GM12872 (cell line): ENCODE data around the gene PVALEF.

Source experiments
- CTCF ChIP-seq: IDR thresholded peaks from 3 replicates; pipeline ENCODE4 v1.5.1; 2011; ENCODE audit warnings: low read depth, mild to moderate bottlenecking, low read length, moderate library complexity; ENCODE audit not compliant: insufficient read depth

The PVALEF gene

GRCh38 chr17:81159611-81160265 is 5.6 kb upstream of the PVALEF start:
- TF ChIP-seq CTCF = no peak

- TF ChIP-seq CTCF = no peak
Measured at GRCh38 chr17:81160306-81160705, 5.0 kb upstream of the PVALEF start.

GRCh38 chr17:81160747-81161453 is 4.4 kb upstream of the PVALEF start:
- TF ChIP-seq CTCF = no peak

- TF ChIP-seq CTCF = no peak
Measured at GRCh38 chr17:81161536-81161935, 3.8 kb upstream of the PVALEF start.

- no peak for TF ChIP-seq CTCF
Measured at GRCh38 chr17:81161972-81162371, 3.3 kb upstream of the PVALEF start.

- no peak for TF ChIP-seq CTCF
Measured at GRCh38 chr17:81162491-81162890, 2.8 kb upstream of the PVALEF start.

- no peak for TF ChIP-seq CTCF
Measured at GRCh38 chr17:81163051-81163695, 2.1 kb upstream of the PVALEF start.
